ENCODE measurements around the gene REELD1. TPM values are rescaled to one million over a fixed set of nuclear protein-coding genes. Genes with fewer than 3 reads are reported as not detected.

REELD1 gene
- total and polyA plus RNA-seq, 4 donors: 0.07 to 0.08 TPM; not detected in 2

- peaks cover 0 to 4% (median 0%) of the 10 kb centered on the region in 4 donors for H3K27me3 ChIP-seq (ENCODE audit: control insufficient read depth in 4 of 4, insufficient read depth in 4 of 4, low read length in 3 of 4)
- H3K27ac ChIP-seq (ENCODE audit: low read depth in 1 of 2, low read length in 2 of 2): no peak overlapping the region
- WGBS: 90% methylated on average over 3 of the region's 3 CpGs
- H3K36me3 ChIP-seq (ENCODE audit: control insufficient read depth in 4 of 4, insufficient read depth in 3 of 4, low read depth in 1 of 4, low read length in 3 of 4): no peaks in the 10 kb centered on the region
- H3K4me1 ChIP-seq (ENCODE audit: control insufficient read depth in 4 of 4, insufficient read depth in 4 of 4, low read length in 3 of 4): peaks cover 0 to 2% (median 0%) of the 10 kb centered on the region in 4 donors
- no peak overlapping the region for H3K9ac ChIP-seq (ENCODE audit: low read depth in 1 of 2, low read length in 2 of 2)
- no peak for DNase-seq (ENCODE audit: low spot score)
- H3K9me3 ChIP-seq (ENCODE audit: control insufficient read depth in 4 of 4, low read length in 3 of 4): no peaks in the 10 kb centered on the region
- H3K4me3 ChIP-seq (ENCODE audit: low read depth in 1 of 3, low read length in 3 of 3): no peak overlapping the region
- TF ChIP-seq, protein P1, sequence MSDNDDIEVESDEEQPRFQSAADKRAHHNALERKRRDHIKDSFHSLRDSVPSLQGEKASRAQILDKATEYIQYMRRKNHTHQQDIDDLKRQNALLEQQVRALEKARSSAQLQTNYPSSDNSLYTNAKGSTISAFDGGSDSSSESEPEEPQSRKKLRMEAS (IDR thresholded peaks at IDR 0.05): no peak
- TF ChIP-seq RXRA (IDR thresholded peaks at IDR 0.05) (no peak), RAD21 (IDR thresholded peaks at IDR 0.05) (no peak), HNF4G (IDR thresholded peaks at IDR 0.05) (no peak), ATF3 (IDR thresholded peaks at IDR 0.05) (no peak), FOXA2 (IDR thresholded peaks at IDR 0.05) (no peak), FOXA1 (IDR thresholded peaks at IDR 0.05) (no peak), HNF4A (conservative IDR thresholded peaks at IDR 0.05) (no peak), SP1 (IDR thresholded peaks at IDR 0.05) (no peak), GABPA (IDR thresholded peaks at IDR 0.05 in 1 of 2, conservative IDR thresholded peaks at IDR 0.05 in 1 of 2) (no peak), NR2F2 (IDR thresholded peaks at IDR 0.05) (no peak), JUND (IDR thresholded peaks at IDR 0.05) (no peak), TAF1 (conservative IDR thresholded peaks at IDR 0.05) (no peak), YY1 (IDR thresholded peaks at IDR 0.05) (no peak), CTCF (IDR thresholded peaks at IDR 0.05; ENCODE audit: low read depth, low read length, missing input control) (no peak), EGR1 (IDR thresholded peaks at IDR 0.05; ENCODE audit: low read depth in 2 of 2) (no peak)
- TF ChIP-seq, protein P2, sequence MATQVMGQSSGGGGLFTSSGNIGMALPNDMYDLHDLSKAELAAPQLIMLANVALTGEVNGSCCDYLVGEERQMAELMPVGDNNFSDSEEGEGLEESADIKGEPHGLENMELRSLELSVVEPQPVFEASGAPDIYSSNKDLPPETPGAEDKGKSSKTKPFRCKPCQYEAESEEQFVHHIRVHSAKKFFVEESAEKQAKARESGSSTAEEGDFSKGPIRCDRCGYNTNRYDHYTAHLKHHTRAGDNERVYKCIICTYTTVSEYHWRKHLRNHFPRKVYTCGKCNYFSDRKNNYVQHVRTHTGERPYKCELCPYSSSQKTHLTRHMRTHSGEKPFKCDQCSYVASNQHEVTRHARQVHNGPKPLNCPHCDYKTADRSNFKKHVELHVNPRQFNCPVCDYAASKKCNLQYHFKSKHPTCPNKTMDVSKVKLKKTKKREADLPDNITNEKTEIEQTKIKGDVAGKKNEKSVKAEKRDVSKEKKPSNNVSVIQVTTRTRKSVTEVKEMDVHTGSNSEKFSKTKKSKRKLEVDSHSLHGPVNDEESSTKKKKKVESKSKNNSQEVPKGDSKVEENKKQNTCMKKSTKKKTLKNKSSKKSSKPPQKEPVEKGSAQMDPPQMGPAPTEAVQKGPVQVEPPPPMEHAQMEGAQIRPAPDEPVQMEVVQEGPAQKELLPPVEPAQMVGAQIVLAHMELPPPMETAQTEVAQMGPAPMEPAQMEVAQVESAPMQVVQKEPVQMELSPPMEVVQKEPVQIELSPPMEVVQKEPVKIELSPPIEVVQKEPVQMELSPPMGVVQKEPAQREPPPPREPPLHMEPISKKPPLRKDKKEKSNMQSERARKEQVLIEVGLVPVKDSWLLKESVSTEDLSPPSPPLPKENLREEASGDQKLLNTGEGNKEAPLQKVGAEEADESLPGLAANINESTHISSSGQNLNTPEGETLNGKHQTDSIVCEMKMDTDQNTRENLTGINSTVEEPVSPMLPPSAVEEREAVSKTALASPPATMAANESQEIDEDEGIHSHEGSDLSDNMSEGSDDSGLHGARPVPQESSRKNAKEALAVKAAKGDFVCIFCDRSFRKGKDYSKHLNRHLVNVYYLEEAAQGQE (IDR thresholded peaks at IDR 0.05): no peak
- TF ChIP-seq, protein P3, sequence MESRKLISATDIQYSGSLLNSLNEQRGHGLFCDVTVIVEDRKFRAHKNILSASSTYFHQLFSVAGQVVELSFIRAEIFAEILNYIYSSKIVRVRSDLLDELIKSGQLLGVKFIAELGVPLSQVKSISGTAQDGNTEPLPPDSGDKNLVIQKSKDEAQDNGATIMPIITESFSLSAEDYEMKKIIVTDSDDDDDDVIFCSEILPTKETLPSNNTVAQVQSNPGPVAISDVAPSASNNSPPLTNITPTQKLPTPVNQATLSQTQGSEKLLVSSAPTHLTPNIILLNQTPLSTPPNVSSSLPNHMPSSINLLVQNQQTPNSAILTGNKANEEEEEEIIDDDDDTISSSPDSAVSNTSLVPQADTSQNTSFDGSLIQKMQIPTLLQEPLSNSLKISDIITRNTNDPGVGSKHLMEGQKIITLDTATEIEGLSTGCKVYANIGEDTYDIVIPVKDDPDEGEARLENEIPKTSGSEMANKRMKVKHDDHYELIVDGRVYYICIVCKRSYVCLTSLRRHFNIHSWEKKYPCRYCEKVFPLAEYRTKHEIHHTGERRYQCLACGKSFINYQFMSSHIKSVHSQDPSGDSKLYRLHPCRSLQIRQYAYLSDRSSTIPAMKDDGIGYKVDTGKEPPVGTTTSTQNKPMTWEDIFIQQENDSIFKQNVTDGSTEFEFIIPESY (IDR thresholded peaks at IDR 0.05): no peak
These were observed 23.8 kb downstream of the REELD1 start for GRCh38 chr4:146238107-146238506.

All from liver (tissue), 9 donors.